ENCODE measurements around the gene NIPA2.

DNA sequence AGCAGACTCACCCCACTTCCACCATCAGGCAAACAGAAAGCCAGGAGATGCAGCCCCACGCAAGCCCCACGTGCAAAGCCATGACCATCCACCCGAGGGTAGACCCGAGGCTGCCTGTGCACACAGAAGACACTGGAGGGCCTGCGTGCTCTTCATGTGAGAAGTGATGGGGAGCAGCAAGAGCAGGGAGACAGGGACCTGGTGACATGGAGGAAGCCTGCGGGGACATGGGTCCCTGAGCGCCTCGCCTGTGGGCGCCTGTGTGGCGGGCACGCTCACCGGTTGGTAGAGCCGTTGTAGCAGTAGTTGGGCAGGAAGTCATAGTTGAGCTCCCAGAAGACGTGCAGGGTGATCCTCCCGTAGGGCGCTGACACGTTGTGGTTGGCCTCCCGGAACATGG lies 65.0 kb downstream of the NIPA2 start:
- TF ChIP-seq, protein P1, sequence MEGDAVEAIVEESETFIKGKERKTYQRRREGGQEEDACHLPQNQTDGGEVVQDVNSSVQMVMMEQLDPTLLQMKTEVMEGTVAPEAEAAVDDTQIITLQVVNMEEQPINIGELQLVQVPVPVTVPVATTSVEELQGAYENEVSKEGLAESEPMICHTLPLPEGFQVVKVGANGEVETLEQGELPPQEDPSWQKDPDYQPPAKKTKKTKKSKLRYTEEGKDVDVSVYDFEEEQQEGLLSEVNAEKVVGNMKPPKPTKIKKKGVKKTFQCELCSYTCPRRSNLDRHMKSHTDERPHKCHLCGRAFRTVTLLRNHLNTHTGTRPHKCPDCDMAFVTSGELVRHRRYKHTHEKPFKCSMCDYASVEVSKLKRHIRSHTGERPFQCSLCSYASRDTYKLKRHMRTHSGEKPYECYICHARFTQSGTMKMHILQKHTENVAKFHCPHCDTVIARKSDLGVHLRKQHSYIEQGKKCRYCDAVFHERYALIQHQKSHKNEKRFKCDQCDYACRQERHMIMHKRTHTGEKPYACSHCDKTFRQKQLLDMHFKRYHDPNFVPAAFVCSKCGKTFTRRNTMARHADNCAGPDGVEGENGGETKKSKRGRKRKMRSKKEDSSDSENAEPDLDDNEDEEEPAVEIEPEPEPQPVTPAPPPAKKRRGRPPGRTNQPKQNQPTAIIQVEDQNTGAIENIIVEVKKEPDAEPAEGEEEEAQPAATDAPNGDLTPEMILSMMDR (IDR thresholded peaks at IDR 0.05; ENCODE audit: low read length), result no peak
- no peak for TF ChIP-seq EZH2phosphoT487 (IDR thresholded peaks at IDR 0.05; ENCODE audit: low read length)
- TF ChIP-seq EZH2 (optimal IDR thresholded peaks at IDR 0.05; ENCODE audit: low read depth, low read length), result no peak
